Measurements from ENCODE around the gene CLEC4C. TPM values are rescaled to one million over a fixed set of nuclear protein-coding genes. Genes with fewer than 3 reads are reported as not detected.
"Not testable (repeated sequence)": the region's sequence is repeated elsewhere in the genome, so short reads cannot be mapped to it uniquely, and the experiment has no call there.

CLEC4C gene
- total RNA-seq, 6 experiments from 2014 or later: not detected

DNA sequence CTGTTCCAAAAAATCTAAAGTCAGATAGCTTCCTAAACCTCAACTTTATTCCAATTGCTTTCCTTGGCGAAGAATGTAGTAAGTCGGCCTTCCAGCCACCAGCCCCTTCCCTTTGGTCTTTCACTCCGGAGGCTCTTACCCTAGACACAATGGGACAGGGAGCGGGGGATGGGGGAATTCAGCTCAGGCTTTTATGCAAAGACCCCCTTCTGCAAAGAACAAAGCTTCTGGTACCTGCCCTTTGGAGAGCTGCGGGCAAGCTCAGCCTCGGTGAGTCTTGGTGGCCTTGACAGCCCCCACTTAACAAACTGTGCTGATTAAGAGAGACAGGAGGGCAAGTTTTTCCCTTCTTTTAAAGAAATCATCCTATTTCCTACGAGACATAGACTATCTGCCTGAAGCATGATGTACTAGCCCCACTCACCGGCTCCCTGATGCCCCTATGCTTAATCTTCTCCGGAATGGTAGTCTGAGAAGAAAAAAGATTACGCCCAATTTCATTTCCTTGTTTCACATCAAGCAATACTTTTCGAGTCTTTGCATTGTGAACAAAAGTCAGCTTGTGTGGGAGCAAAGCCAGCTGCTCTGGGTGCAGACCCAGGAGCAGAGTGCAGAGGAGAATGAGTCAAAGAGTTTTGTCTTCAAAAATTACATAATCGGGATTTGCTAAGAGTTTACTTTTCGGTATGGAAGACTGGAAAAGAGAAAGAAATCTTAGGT, 40.6 kb upstream of the CLEC4C start:
- WGBS (ENCODE audit: insufficient coverage, low coverage, low lambda C conversion rate, missing lambda C conversion rate): 37% methylated on average over 13 of the region's 13 CpGs
- no peak overlapping the region for H3K4me3 ChIP-seq
- no peaks in the 10 kb centered on the region for H3K4me1 ChIP-seq
- H3K36me3 ChIP-seq: no peaks in the 10 kb centered on the region
- no peak for DNase-seq
- intact Hi-C loops (cut with DNase I): no loop called here
- no peaks in the 10 kb centered on the region for H3K9me3 ChIP-seq
- TF ChIP-seq POLR2A (IDR thresholded peaks at IDR 0.05): no peak
- TF ChIP-seq, protein P1, sequence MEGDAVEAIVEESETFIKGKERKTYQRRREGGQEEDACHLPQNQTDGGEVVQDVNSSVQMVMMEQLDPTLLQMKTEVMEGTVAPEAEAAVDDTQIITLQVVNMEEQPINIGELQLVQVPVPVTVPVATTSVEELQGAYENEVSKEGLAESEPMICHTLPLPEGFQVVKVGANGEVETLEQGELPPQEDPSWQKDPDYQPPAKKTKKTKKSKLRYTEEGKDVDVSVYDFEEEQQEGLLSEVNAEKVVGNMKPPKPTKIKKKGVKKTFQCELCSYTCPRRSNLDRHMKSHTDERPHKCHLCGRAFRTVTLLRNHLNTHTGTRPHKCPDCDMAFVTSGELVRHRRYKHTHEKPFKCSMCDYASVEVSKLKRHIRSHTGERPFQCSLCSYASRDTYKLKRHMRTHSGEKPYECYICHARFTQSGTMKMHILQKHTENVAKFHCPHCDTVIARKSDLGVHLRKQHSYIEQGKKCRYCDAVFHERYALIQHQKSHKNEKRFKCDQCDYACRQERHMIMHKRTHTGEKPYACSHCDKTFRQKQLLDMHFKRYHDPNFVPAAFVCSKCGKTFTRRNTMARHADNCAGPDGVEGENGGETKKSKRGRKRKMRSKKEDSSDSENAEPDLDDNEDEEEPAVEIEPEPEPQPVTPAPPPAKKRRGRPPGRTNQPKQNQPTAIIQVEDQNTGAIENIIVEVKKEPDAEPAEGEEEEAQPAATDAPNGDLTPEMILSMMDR (IDR thresholded peaks at IDR 0.05): no peak
- H3K27me3 ChIP-seq: no peaks in the 10 kb centered on the region
- H3K27ac ChIP-seq: no peak overlapping the region
- ATAC-seq: no peak

DNA sequence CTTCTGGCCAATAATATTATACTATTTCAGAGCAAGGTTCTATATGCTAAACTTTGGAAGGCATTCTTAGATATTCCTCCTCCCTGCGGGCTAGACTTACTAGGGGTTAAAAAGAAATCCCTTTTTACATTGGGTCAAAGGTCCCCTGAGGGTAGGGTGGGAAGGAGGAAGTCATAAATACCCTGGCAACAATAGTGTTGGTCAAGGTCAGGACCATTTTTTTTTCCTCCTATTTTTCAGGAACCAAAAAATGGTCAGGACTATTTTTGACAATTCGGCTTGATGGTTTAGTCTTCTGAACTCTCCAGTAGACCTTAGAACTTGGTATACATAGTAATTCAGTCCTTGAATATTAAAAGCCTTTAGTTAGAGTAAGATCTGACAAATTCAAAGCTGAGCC, 37.5 kb upstream of the CLEC4C start:
- no peaks in the 10 kb centered on the region for H3K4me1 ChIP-seq
- TF ChIP-seq, protein P1 (IDR thresholded peaks at IDR 0.05): no peak
- TF ChIP-seq POLR2A (IDR thresholded peaks at IDR 0.05): no peak
- H3K36me3 ChIP-seq: no peaks in the 10 kb centered on the region
- ATAC-seq (no peak), DNase-seq (no peak)
- no peak overlapping the region for H3K4me3 ChIP-seq
- intact Hi-C loops (cut with DNase I): no loop called here
- H3K27ac ChIP-seq: no peak overlapping the region
- no peaks in the 10 kb centered on the region for H3K9me3 ChIP-seq
- H3K27me3 ChIP-seq: no peaks in the 10 kb centered on the region
- 22% methylated on average over 2 of the region's 2 CpGs for WGBS (ENCODE audit: insufficient coverage, low coverage, low lambda C conversion rate, missing lambda C conversion rate)

DNA sequence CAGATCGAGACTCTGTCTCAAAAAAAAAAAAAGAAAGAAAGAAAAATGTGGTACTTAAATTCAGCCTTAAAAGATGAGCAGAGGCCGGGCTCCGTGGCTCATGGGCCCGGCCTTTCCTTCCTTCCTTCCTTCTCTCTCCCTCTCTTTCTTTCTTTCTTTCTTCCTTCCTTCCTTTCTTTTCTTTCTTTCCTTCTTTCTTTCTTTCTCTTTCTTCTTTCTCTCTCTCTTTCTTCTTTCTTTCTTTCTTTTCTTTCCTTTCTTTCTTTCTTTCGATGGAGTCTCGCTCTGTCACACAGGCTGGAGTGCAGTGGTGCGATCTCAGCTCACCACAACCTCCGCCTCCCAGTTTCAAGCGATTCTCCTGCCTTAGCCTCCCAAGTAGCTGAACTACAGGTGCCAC, 36.3 kb upstream of the CLEC4C start:
- intact Hi-C loops (cut with DNase I); ATAC-seq; H3K4me1 ChIP-seq; H3K27ac ChIP-seq; DNase-seq; H3K27me3 ChIP-seq; H3K36me3 ChIP-seq; H3K9me3 ChIP-seq; H3K4me3 ChIP-seq: not testable (repeated sequence)
- WGBS (ENCODE audit: insufficient coverage, low coverage, low lambda C conversion rate, missing lambda C conversion rate): 83% methylated on average over 8 of the region's 9 CpGs

DNA sequence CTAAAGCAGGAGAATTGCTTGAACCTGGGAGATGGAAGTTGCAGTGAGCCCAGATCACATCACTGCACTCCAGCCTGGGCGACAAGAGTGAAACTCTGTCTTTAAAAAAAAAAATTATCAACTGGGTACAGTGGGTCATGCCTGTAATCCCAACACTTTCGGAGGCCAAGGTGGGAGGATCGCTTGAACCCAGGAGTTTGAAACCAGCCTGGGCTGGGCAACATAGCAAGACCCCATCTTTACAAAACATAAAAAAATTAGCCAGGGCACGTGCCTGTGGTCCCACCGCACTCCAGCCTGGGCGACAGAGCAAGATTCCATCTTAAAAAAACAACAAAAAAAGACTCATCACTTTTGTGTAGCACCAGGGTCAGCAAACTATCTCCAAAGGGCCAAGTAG, 34.9 kb upstream of the CLEC4C start:
- intact Hi-C loops (cut with DNase I): no loop called here

DNA sequence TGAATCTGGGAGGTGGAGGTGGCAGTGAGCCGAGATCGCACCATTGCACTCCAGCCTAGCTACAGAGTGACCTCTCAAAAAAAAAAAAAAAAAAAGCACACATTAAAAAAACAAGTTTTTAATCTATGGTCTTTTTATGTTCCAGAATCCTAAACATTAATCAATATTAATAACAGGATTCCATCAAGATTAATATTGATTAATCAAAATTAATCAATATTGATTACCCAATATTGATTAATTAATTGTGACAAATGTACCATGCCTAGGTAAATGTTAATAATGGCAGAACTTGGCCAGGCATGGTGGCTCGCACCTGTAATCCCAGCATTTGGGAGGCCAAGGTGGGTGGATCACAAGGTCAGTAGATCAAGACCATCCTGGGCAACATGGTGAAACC, 34.1 kb upstream of the CLEC4C start:
- DNase-seq (no peak), ATAC-seq (no peak)
- intact Hi-C loops (cut with DNase I): no loop called here
- H3K27me3 ChIP-seq: no peaks in the 10 kb centered on the region
- no peak for TF ChIP-seq POLR2A (IDR thresholded peaks at IDR 0.05)
- TF ChIP-seq, protein P1 (IDR thresholded peaks at IDR 0.05): no peak
- H3K4me3 ChIP-seq: no peak overlapping the region
- H3K27ac ChIP-seq: no peak overlapping the region
- no peaks in the 10 kb centered on the region for H3K4me1 ChIP-seq
- WGBS (ENCODE audit: insufficient coverage, low coverage, low lambda C conversion rate, missing lambda C conversion rate): 63% methylated on average over 3 of the region's 3 CpGs
- no peaks in the 10 kb centered on the region for H3K9me3 ChIP-seq
- no peaks in the 10 kb centered on the region for H3K36me3 ChIP-seq

More for the DNA sequence above, 34.9 kb upstream of the CLEC4C start:
- H3K27me3 ChIP-seq: no peaks in the 10 kb centered on the region
- ATAC-seq: no peak
- no peak for DNase-seq
- TF ChIP-seq, protein P1 (IDR thresholded peaks at IDR 0.05): no peak
- TF ChIP-seq POLR2A (IDR thresholded peaks at IDR 0.05): no peak
- H3K9me3 ChIP-seq: no peaks in the 10 kb centered on the region
- no peak overlapping the region for H3K27ac ChIP-seq
- WGBS (ENCODE audit: insufficient coverage, low coverage, low lambda C conversion rate, missing lambda C conversion rate): 89% methylated on average over 6 of the region's 6 CpGs
- H3K4me1 ChIP-seq: no peaks in the 10 kb centered on the region
- H3K4me3 ChIP-seq: no peak overlapping the region
- H3K36me3 ChIP-seq: no peaks in the 10 kb centered on the region

Measured in right lobe of liver (tissue), 6 donors.